Subcutaneous adipose tissue (tissue), 4 donors: ENCODE data around the gene SHC1. TPM values are rescaled to one million over a fixed set of nuclear protein-coding genes. Genes with fewer than 3 reads are reported as not detected.

Experiments
- total RNA-seq, 4 donors: library from RNA; depleted of rRNA; stranded (reverse); fragments of >200 nt; gene quantifications; one replicate each; pipeline ENCODE4 v1.1.0, GENCODE V29; 2016
- TF ChIP-seq, protein P1 (sequence below): fragments of 450-650 bp; IDR thresholded peaks from one replicate; pipeline ENCODE4 v1.5.1; 2016; ENCODE audit warnings: low read depth, mild to moderate bottlenecking, control low read depth, antibody characterized with exemption, moderate library complexity

SHC1 gene
- total RNA-seq, 4 donors from 2014 or later = 87.1 to 171 (median 102) TPM

DNA sequence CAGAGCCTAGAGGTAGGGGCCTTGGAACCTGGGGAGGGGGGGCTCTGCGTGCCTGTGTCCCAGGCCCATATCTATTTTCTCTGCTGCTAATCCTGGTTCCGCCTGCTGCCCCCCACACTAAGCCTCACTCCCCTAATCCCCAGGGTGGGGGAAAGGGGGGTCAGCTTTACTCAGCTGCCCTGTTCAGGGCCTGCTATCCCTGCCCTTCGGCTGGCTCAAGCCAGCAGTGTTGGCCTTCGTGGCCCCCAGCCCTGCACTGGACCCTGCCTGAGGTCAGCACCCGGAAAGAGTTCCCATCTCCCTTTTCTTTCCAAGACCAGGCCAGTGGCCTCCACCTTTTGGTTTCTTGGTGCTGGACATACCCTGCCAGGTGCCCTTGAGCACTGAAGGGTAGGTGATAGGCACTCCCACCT lies 40.5 kb upstream of the SHC1 start:
- TF ChIP-seq, protein P1, sequence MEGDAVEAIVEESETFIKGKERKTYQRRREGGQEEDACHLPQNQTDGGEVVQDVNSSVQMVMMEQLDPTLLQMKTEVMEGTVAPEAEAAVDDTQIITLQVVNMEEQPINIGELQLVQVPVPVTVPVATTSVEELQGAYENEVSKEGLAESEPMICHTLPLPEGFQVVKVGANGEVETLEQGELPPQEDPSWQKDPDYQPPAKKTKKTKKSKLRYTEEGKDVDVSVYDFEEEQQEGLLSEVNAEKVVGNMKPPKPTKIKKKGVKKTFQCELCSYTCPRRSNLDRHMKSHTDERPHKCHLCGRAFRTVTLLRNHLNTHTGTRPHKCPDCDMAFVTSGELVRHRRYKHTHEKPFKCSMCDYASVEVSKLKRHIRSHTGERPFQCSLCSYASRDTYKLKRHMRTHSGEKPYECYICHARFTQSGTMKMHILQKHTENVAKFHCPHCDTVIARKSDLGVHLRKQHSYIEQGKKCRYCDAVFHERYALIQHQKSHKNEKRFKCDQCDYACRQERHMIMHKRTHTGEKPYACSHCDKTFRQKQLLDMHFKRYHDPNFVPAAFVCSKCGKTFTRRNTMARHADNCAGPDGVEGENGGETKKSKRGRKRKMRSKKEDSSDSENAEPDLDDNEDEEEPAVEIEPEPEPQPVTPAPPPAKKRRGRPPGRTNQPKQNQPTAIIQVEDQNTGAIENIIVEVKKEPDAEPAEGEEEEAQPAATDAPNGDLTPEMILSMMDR = no peak

DNA sequence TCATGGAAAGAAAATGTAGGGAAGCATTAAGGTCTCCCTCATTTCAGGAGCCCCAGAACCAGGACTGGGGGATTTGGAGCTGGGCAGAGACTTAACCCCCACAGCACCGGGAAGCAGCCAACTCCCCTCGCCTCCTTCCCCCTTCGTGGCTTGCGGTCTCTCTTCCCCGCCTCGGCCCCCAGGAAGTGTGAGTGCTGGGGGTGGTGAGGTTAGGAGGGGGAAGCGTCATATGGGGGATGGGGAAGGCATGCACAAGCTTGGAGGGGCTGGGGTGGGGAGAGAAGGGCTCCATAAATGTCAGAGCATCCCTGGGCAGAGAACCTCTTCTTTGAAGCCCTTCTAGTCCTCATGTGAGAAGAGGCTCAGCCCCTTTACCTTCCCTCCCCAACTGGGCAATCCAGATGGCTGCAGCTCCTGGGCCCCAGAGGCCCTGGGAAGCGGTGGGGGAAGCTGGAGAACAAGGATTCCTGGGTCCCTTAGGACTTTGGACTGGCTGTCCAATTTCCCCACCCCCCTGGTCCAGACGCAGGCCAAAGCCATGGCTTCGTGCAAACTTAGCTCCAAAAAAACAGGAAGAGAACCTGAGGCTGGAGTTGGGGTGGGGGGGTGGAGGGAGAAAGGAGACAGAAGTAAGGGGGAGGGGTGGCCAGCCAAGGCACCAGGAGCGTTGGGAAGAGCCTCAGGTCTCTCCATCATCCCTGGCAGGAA lies 39.8 kb upstream of the SHC1 start:
- TF ChIP-seq, protein P1 = no peak

DNA sequence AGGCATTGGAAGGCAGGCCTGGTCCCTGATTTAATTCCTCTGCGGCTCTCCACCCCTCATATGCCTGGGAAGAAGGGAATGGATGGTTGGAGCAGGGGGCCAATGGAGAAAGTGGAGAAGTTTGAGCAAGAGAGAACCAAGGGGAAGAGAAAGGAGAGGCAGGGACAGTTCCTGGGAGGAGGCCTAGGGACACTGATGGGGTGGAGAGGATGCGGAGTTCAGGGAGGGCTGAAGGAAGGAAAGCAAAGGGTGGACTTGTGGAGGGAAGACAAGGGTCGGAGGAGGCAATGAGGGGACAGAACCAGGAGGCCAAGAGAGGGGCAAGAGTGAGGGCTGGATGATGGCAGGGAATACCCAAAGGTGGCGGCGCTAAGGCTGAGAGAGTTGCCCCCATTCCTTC lies 39.2 kb upstream of the SHC1 start:
- TF ChIP-seq, protein P1 = no peak

DNA sequence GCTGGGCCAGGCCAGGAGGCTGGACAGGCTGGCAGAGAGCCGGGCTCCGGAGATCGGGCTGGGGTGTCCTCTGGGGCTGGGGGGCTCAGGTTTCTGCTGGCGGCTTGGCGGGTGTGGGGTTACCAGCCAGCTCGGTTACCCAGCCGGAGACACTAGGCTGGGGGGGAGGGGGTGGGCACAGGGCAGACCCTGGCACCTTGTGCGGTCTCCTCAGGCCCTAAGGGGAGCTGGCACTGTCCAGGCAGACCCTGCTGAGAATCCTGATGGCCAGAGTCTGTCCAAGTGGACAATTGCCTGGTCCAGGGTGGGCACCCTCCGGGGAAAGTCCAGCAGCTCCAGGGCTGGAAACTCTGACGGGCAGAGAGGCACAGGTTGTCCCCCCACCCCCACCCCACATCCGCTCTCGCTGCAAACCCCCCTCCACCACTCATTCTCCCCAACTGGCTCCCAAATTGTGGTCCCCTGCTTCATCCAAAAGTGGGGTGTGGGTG lies 38.7 kb upstream of the SHC1 start:
- TF ChIP-seq, protein P1 = no peak

DNA sequence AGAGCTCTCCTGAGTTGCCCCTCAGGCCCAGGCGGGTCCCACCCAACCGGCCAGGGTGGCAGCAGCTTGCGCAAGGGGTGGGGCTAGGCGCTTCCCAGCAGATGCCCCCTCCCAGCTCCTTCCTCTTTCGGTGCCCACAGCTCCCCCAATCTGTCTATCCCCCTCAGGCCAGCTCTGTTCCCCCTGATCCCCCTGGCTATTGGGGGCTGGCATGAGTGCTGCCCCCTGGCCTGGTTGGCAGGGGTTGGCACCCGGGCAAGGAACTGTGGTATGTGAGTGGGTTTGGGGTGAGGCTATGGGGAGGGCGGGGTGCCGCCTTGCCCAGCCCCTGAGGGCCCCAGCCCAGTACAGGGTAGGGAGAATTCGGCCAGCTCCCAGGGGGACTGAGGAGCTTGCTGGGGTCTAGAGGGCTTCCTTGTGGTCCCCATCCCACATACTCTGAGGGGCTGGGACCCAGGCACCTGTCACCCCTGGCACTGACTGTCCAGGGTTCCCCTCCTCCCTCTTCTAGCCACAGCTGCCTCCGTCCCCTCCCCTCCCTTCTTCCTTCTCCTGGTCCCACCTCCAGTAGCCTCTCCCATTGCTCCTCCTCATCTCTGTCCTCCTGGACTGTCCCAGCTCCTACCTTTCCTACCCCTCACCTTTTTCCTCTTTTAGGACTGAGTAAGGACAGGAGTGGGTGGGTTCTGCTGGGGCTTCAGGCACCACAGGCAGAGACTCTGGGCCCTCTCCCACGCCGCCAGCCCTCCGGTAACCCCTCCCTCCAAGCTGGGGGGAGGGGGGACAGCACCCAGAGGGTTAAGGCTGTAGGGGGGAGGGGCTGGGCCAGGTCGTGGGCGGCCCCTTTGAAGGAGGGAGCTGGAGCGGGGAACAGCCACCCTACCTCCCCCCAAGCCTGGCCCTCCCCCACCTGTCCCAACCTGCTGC lies 37.7 kb upstream of the SHC1 start:
- TF ChIP-seq, protein P1 = no peak

DNA sequence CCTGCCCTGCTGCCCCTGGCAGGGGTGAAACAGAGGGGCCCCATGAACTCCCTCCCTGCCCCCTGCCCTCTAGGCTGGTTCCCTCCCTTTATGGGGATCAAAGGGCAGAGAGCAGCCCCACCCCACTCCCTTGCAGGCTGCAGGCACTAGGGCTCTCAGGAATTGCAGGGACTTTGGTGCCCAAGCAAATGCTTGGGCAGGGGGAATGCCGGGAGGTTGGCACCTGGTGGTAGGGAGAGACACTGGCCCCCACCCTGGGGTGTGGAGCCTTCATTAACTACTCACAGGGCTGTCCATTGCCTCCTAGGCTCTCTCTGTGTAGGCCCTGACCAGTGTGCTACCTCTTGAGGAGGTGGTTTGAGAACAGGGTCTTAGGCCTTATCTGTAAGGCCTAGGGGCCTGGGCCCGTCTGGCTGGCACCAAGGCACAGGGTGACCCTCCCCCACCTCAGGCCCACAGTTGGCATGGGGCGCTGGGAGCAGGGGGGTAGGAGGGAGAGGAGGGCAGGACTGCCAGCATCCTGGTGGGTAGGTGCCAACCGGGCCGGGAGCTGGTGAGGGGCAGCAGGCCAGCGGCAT lies 36.8 kb upstream of the SHC1 start:
- TF ChIP-seq, protein P1 = no peak
